ENCODE data around the gene AEBP2. TPM values are rescaled to one million over a fixed set of nuclear protein-coding genes. Genes with fewer than 3 reads are reported as not detected.

The AEBP2 gene
- total and polyA plus RNA-seq, 9 of the 15 experiments (the other 6 are each of a cell fraction or from before 2014, with no cell fraction given), result 5.7 to 43.7 (median 10.3) TPM

GRCh38 chr12:19544353-19544752 is 105.1 kb downstream of the AEBP2 start (continued):
- no peak for TF ChIP-seq ZNF696 (CRISPR knock-in tag; conservative IDR thresholded peaks at IDR 0.05)
- no peak for TF ChIP-seq ZNF3 (CRISPR knock-in tag; IDR thresholded peaks at IDR 0.05)
- TF ChIP-seq SMAD1 (IDR thresholded peaks at IDR 0.05; ENCODE audit: low read depth, low read length, partially characterized antibody), result no peak
- TF ChIP-seq RFX7 (CRISPR knock-in tag; IDR thresholded peaks at IDR 0.05), result no peak
- TF ChIP-seq, protein P1, sequence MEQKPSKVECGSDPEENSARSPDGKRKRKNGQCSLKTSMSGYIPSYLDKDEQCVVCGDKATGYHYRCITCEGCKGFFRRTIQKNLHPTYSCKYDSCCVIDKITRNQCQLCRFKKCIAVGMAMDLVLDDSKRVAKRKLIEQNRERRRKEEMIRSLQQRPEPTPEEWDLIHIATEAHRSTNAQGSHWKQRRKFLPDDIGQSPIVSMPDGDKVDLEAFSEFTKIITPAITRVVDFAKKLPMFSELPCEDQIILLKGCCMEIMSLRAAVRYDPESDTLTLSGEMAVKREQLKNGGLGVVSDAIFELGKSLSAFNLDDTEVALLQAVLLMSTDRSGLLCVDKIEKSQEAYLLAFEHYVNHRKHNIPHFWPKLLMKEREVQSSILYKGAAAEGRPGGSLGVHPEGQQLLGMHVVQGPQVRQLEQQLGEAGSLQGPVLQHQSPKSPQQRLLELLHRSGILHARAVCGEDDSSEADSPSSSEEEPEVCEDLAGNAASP (IDR thresholded peaks at IDR 0.05), result no peak
- no peak for TF ChIP-seq YY1 (IDR thresholded peaks at IDR 0.05; ENCODE audit: borderline replicate concordance in 1 of 3, control insufficient read depth in 1 of 3, extremely low read depth in 1 of 3, insufficient read depth in 3 of 3, insufficient read length in 1 of 3, insufficient replicate concordance in 2 of 3, low read depth in 1 of 3, low read length in 2 of 3)
- TF ChIP-seq RUNX1 (IDR thresholded peaks at IDR 0.05; ENCODE audit: low read depth), result no peak
- TF ChIP-seq ARID1B (IDR thresholded peaks at IDR 0.05), result no peak

DNA sequence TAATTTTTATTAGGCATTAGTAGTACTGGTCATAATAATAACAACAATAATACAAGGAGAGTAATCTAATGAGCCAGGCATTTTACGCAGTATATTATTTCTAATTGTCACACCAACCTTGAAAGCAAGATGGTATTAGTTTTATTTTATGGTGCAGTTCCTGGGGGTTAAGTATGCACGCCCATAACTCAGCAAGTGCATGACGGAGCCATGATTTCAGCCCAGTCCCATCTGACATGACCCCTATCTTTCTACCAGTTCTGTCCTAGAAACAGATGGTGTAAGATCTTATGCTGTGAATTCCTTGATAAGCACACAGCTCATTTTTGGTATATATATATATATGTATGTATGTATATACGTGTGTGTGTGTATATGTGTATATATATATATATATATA is 106.0 kb downstream of the AEBP2 start:
- BruUV-seq (replicated peaks), result no TSS peak
- no peak for ATAC-seq
- POLR2A ChIA-PET, result interaction anchor here (1.0 kb wide), 1 partner anchor 10 kb away, joined by 3 read pairs; no protein-coding TSS in a partner anchor
- Histone ChIP-seq H3K9me1 (ENCODE audit: control insufficient read depth, insufficient read depth, low read length) (no peaks in the 10 kb centered on the region), H3K27me3 (ENCODE audit: control insufficient read depth in 2 of 2, insufficient read depth in 2 of 2, low read length in 2 of 2) (no peaks in the 10 kb centered on the region), H3K9me3 (replicated peaks; ENCODE audit: control insufficient read depth, insufficient read depth, low read depth, low read length) (no peaks in the 10 kb centered on the region), H3K4me2 (ENCODE audit: insufficient read depth, low read length) (no peak overlapping the region), H3K27ac (ENCODE audit: extremely low read depth, low read depth, low read length) (no peak overlapping the region), H4K20me1 (replicated peaks; ENCODE audit: control insufficient read depth, insufficient read depth, low read length) (no peaks in the 10 kb centered on the region), H3K4me3 (no peak overlapping the region), H3K36me3 (ENCODE audit: control insufficient read depth, insufficient read depth, low read length) (no peaks in the 10 kb centered on the region), H3K9ac (ENCODE audit: insufficient read depth in 1 of 2, low read depth in 2 of 2, low read length in 2 of 2) (no peak overlapping the region), H3K4me1 (replicated peaks in 1 of 2; ENCODE audit: control insufficient read depth in 2 of 2, insufficient read depth in 2 of 2, low read length in 2 of 2) (no peaks in the 10 kb centered on the region), H2AFZ (ENCODE audit: low read depth, low read length) (no peak overlapping the region), H3K79me2 (ENCODE audit: control insufficient read depth, insufficient read depth, low read length) (no peaks in the 10 kb centered on the region)
- DNase-seq (ENCODE audit: extremely low read depth in 1 of 4, low spot score in 3 of 4), result peak in 1 of 4 experiments; percentile 8
- 6% methylated on average over 3 of the region's 4 CpGs for WGBS (ENCODE audit: insufficient coverage, low coverage, missing lambda C conversion rate)
- FAIRE-seq, result no peak
- CTCF ChIA-PET (ENCODE audit: low intra/inter-chr PET ratio), result no interaction called here
- intact Hi-C loops (cut with micrococcal nuclease) (no loop called here), in situ Hi-C loops (cut with MboI) (no loop called here)
- no peak for TF ChIP-seq KDM1A (IDR thresholded peaks at IDR 0.05)
- TF ChIP-seq, protein P2, sequence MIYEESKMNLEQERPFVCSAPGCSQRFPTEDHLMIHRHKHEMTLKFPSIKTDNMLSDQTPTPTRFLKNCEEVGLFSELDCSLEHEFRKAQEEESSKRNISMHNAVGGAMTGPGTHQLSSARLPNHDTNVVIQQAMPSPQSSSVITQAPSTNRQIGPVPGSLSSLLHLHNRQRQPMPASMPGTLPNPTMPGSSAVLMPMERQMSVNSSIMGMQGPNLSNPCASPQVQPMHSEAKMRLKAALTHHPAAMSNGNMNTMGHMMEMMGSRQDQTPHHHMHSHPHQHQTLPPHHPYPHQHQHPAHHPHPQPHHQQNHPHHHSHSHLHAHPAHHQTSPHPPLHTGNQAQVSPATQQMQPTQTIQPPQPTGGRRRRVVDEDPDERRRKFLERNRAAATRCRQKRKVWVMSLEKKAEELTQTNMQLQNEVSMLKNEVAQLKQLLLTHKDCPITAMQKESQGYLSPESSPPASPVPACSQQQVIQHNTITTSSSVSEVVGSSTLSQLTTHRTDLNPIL (CRISPR knock-in tag; IDR thresholded peaks at IDR 0.05), result no peak

Data from K562 (cell line).